Measurements from ENCODE around the gene SLC22A3. TPM values are rescaled to one million over a fixed set of nuclear protein-coding genes. Genes with fewer than 3 reads are reported as not detected.

Gene SLC22A3
- total and polyA plus RNA-seq, 8 donors: 16.1 to 42.9 (median 32.0) TPM

- Histone ChIP-seq H3K4me1 (peaks cover 0 to 4% of the 10 kb centered on the region in 2 donors), H3K4me3 (no peak overlapping the region), H3K27me3 (peaks cover 0 to 10% of the 10 kb centered on the region in 2 donors), H3K9me3 (no peaks in the 10 kb centered on the region), H3K27ac (no peak overlapping the region), H3K36me3 (peaks cover 0 to 4% of the 10 kb centered on the region in 2 donors)
- intact Hi-C loops (cut with DNase I): loop anchor here in 1 of 2 donors (10.0 kb wide), 2 partner anchors 316 to 586 kb away; no protein-coding TSS in a partner anchor
- no peak for TF ChIP-seq CTCF (IDR thresholded peaks at IDR 0.05)
- DNase-seq: no peak
- no peak for ATAC-seq
Measured at GRCh38 chr6:160450849-160451248, 102.7 kb downstream of the SLC22A3 start.

- Histone ChIP-seq H3K4me1 (peaks cover 0 to 8% of the 10 kb centered on the region in 2 donors), H3K36me3 (peaks cover 0 to 4% of the 10 kb centered on the region in 2 donors), H3K27me3 (peaks cover 0 to 14% of the 10 kb centered on the region in 2 donors), H3K9me3 (no peaks in the 10 kb centered on the region), H3K4me3 (no peak overlapping the region), H3K27ac (no peak overlapping the region)
- ATAC-seq: no peak
- no peak for TF ChIP-seq CTCF (IDR thresholded peaks at IDR 0.05)
- intact Hi-C loops (cut with DNase I): loop anchor here in 1 of 2 donors (10.0 kb wide), 2 partner anchors 320 to 590 kb away; no protein-coding TSS in a partner anchor
- DNase-seq: no peak
Measured at GRCh38 chr6:160454303-160454702, 106.1 kb downstream of the SLC22A3 start.

GRCh38 chr6:160455081-160455480 is 106.9 kb downstream of the SLC22A3 start:
- Histone ChIP-seq H3K27me3 (peaks cover 0 to 14% of the 10 kb centered on the region in 2 donors), H3K4me3 (no peak overlapping the region), H3K36me3 (peaks cover 0 to 4% of the 10 kb centered on the region in 2 donors), H3K27ac (no peak overlapping the region), H3K4me1 (peaks cover 0 to 8% of the 10 kb centered on the region in 2 donors), H3K9me3 (no peaks in the 10 kb centered on the region)
- intact Hi-C loops (cut with DNase I): loop anchor here in 1 of 2 donors (5.0 to 10.0 kb wide), 3 partner anchors 320 to 590 kb away; no protein-coding TSS in a partner anchor
- ATAC-seq (no peak), DNase-seq (peak in 1 of 4 donors; percentile 6)
- no peak for TF ChIP-seq CTCF (IDR thresholded peaks at IDR 0.05)

GRCh38 chr6:160455541-160456213 is 107.5 kb downstream of the SLC22A3 start:
- Histone ChIP-seq H3K4me1 (peaks cover 0 to 8% of the 10 kb centered on the region in 2 donors), H3K27ac (no peak overlapping the region), H3K4me3 (no peak overlapping the region), H3K36me3 (peaks cover 0 to 4% of the 10 kb centered on the region in 2 donors), H3K9me3 (no peaks in the 10 kb centered on the region), H3K27me3 (peaks cover 0 to 14% of the 10 kb centered on the region in 2 donors)
- intact Hi-C loops (cut with DNase I): loop anchor here in 1 of 2 donors (5.0 to 10.0 kb wide), 3 partner anchors 321 to 591 kb away; no protein-coding TSS in a partner anchor
- ATAC-seq (peak; percentile 96), DNase-seq (peak in 3 of 4 donors; percentile 39 to 80 (median 74))
- TF ChIP-seq CTCF (IDR thresholded peaks at IDR 0.05): peak; percentile 88 to 89

GRCh38 chr6:160456214-160456546 is 108.0 kb downstream of the SLC22A3 start:
- Histone ChIP-seq H3K27ac (no peak overlapping the region), H3K36me3 (peaks cover 0 to under 1% of the 10 kb centered on the region in 2 donors), H3K27me3 (peaks cover 0 to 14% of the 10 kb centered on the region in 2 donors), H3K4me1 (peaks cover 0 to 8% of the 10 kb centered on the region in 2 donors), H3K9me3 (no peaks in the 10 kb centered on the region), H3K4me3 (no peak overlapping the region)
- intact Hi-C loops (cut with DNase I): loop anchor here in 1 of 2 donors (5.0 to 10.0 kb wide), 3 partner anchors 321 to 591 kb away; no protein-coding TSS in a partner anchor
- no peak for TF ChIP-seq CTCF (IDR thresholded peaks at IDR 0.05)
- ATAC-seq: no peak
- DNase-seq: no peak

Measured in left lung (tissue), 10 donors.